HG03103 (cell line): Measurements from ENCODE around the gene TMEM86B.

Experiments
- ATAC-seq: cut with Tn5 transposase; IDR thresholded peaks from one replicate; pipeline ENCODE4 v1.9.1; 2021; ENCODE audit warnings: low read depth; ENCODE audit not compliant: unreplicated experiment

Gene TMEM86B

GRCh38 chr19:55257461-55258420 is 29.2 kb upstream of the TMEM86B start:
- no peak for ATAC-seq

GRCh38 chr19:55256562-55257460 is 28.2 kb upstream of the TMEM86B start:
- ATAC-seq: no peak

GRCh38 chr19:55255618-55256423 is 27.3 kb upstream of the TMEM86B start:
- ATAC-seq: no peak

GRCh38 chr19:55254625-55254977 is 26.0 kb upstream of the TMEM86B start:
- ATAC-seq: no peak

GRCh38 chr19:55253842-55254624 is 25.5 kb upstream of the TMEM86B start:
- ATAC-seq: no peak

- no peak for ATAC-seq
Measured at GRCh38 chr19:55252760-55253663, 24.4 kb upstream of the TMEM86B start.

- ATAC-seq: no peak
Measured at GRCh38 chr19:55251341-55252081, 22.9 kb upstream of the TMEM86B start.

- ATAC-seq: no peak
Measured at GRCh38 chr19:55250262-55251036, 21.9 kb upstream of the TMEM86B start.

GRCh38 chr19:55249841-55250240 is 21.3 kb upstream of the TMEM86B start:
- ATAC-seq: no peak

GRCh38 chr19:55248704-55249103 is 20.1 kb upstream of the TMEM86B start:
- no peak for ATAC-seq

GRCh38 chr19:55248166-55248675 is 19.7 kb upstream of the TMEM86B start:
- no peak for ATAC-seq

- ATAC-seq: no peak
Measured at GRCh38 chr19:55247621-55248099, 19.1 kb upstream of the TMEM86B start.

GRCh38 chr19:55246462-55247451 is 18.2 kb upstream of the TMEM86B start:
- no peak for ATAC-seq

- ATAC-seq: no peak
Measured at GRCh38 chr19:55245236-55245904, 16.8 kb upstream of the TMEM86B start.

- no peak for ATAC-seq
Measured at GRCh38 chr19:55244004-55244680, 15.6 kb upstream of the TMEM86B start.
